Sigmoid colon (tissue), 7 donors: Measurements from ENCODE around the gene GCNT2. TPM values are rescaled to one million over a fixed set of nuclear protein-coding genes. Genes with fewer than 3 reads are reported as not detected.

Experiments
- DNase-seq: peaks from one replicate; pipeline ENCODE4 v3.0.0-alpha.2; 2019
- H3K27ac ChIP-seq, 4 donors: fragments of 200-600 bp; sonication (generic); one replicate each; pipeline ENCODE4 v1.5.1; 2016 to 2019; ENCODE audit warnings: mild to moderate bottlenecking in 1 of 4
- H3K27me3 ChIP-seq, 3 donors: fragments of 200-600 bp; sonication (generic); one replicate each; pipeline ENCODE4 v1.5.1; 2019; ENCODE audit warnings: mild to moderate bottlenecking in 1 of 3
- H3K36me3 ChIP-seq, 4 donors: fragments of 200-600 bp; sonication (generic); one replicate each; pipeline ENCODE4 v1.5.1; 2016 to 2019
- H3K4me1 ChIP-seq, 4 donors: fragments of 200-600 bp; sonication (generic); one replicate each; pipeline ENCODE4 v1.5.1; 2017 to 2019
- H3K4me3 ChIP-seq, 4 donors: fragments of 200-600 bp; sonication (generic); one replicate each; pipeline ENCODE4 v1.5.1; 2017 to 2019; ENCODE audit warnings: mild to moderate bottlenecking in 2 of 4, moderate library complexity in 1 of 4
- H3K9me3 ChIP-seq, 4 donors: fragments of 200-600 bp in 3 of 4; sonication (generic) in 3 of 4; one replicate each; pipeline versions ENCODE4 v1.5.1 to v1.6.1; 2013 to 2019
- EP300 ChIP-seq, 4 donors: sonication (generic); formaldehyde crosslinking; IDR thresholded peaks; one replicate each; pipeline ENCODE4 v1.6.1; 2017; ENCODE audit warnings: antibody characterized with exemption in 4 of 4
- POLR2A ChIP-seq, 2 donors: fragments of 450-650 bp; IDR thresholded peaks; one replicate each; pipeline ENCODE4 v1.6.1; 2016; ENCODE audit warnings: antibody characterized with exemption in 2 of 2, mild to moderate bottlenecking in 2 of 2, moderate library complexity in 2 of 2
- POLR2AphosphoS5 ChIP-seq, 4 donors: sonication (generic); formaldehyde crosslinking; IDR thresholded peaks; one replicate each; pipeline ENCODE4 v1.6.1; 2017; ENCODE audit warnings: antibody characterized with exemption in 4 of 4
- WGBS, 2 donors: extraction: QIAGEN DNeasy Blood & Tissue Kit; methylation state at CpG; one replicate each; pipeline ENCODE4 v1.1.7; 2013; 5-methylcytosine and 5-hydroxymethylcytosine counted together
- intact Hi-C: fragments of 100-400 bp; cut with DNase I; formaldehyde crosslinking; loops from one replicate; pipeline ENCODE4 v1.15.1; 2023
- polyA plus RNA-seq, 3 donors: library from polyadenylated mRNA; stranded (reverse); fragments of 200-250 nt; gene quantifications; one replicate each; pipeline ENCODE4 v1.2.3, GENCODE V29; 2013
- total RNA-seq, 4 donors: library from RNA; depleted of rRNA; stranded (reverse); fragments of >200 nt; gene quantifications; one replicate each; pipeline ENCODE4 v1.1.0, GENCODE V29; 2016
- TF ChIP-seq, protein P1 (sequence below), 4 experiments: fragments of 450-650 bp in 3 of 4; fragments of 200-600 bp in 1 of 4; IDR thresholded peaks; one replicate each; pipeline ENCODE4 v1.5.1; 2016 to 2019; ENCODE audit warnings: antibody characterized with exemption in 4 of 4, mild to moderate bottlenecking in 3 of 4, moderate library complexity in 2 of 4
- donor health status: healthy with polysubstance abuse.
- donor health status: Bipolar disorder and iron deficiency.
- donor health status: healthy.

The GCNT2 gene
- total and polyA plus RNA-seq, 7 donors = 2.4 to 26.9 (median 13.2) TPM

DNA sequence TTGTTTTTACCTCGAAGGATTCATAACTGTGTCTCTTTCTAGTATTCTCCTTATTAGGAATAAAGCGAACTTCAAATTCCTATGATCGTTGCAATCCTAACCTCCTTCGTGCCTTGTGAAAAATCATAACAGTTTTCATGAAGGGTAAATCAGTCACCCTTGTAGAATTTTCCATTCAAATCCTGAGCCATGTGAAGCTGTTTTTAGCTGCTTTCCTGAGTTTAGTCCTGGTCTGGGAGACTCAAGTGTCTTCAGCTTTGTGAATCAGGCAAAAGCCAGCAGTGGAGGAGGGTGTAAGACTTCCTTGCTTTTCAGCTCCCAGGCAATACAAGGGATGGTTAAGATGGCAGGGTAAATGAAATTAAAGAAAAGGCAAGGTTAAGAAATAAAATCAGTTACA, 24.3 kb downstream of the GCNT2 start:
- Histone ChIP-seq H3K9me3 (no peaks in the 10 kb centered on the region), H3K4me1 (peaks cover 0 to 15% (median 10%) of the 10 kb centered on the region in 4 donors), H3K4me3 (no peak overlapping the region), H3K27ac (peak overlapping the region; percentile 45 to 88 (median 66)), H3K36me3 (no peaks in the 10 kb centered on the region), H3K27me3 (no peaks in the 10 kb centered on the region)
- WGBS, 2 donors = 79 to 86% methylated on average over 4 of the region's 4 CpGs
- TF ChIP-seq POLR2A (IDR thresholded peaks at IDR 0.05) = no peak
- TF ChIP-seq, protein P1, sequence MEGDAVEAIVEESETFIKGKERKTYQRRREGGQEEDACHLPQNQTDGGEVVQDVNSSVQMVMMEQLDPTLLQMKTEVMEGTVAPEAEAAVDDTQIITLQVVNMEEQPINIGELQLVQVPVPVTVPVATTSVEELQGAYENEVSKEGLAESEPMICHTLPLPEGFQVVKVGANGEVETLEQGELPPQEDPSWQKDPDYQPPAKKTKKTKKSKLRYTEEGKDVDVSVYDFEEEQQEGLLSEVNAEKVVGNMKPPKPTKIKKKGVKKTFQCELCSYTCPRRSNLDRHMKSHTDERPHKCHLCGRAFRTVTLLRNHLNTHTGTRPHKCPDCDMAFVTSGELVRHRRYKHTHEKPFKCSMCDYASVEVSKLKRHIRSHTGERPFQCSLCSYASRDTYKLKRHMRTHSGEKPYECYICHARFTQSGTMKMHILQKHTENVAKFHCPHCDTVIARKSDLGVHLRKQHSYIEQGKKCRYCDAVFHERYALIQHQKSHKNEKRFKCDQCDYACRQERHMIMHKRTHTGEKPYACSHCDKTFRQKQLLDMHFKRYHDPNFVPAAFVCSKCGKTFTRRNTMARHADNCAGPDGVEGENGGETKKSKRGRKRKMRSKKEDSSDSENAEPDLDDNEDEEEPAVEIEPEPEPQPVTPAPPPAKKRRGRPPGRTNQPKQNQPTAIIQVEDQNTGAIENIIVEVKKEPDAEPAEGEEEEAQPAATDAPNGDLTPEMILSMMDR (IDR thresholded peaks at IDR 0.05) = no peak
- no peak for TF ChIP-seq EP300 (IDR thresholded peaks at IDR 0.05)
- no peak for TF ChIP-seq POLR2AphosphoS5 (IDR thresholded peaks at IDR 0.05)
- intact Hi-C loops = no loop called here
- DNase-seq = no peak

GRCh38 chr6:10547809-10548208, 26.7 kb downstream of the GCNT2 start:
- no peak overlapping the region for H3K4me3 ChIP-seq
- H3K9me3 ChIP-seq = no peaks in the 10 kb centered on the region
- no peaks in the 10 kb centered on the region for H3K36me3 ChIP-seq
- intact Hi-C loops = no loop called here
- TF ChIP-seq, protein P1 (IDR thresholded peaks at IDR 0.05) = no peak
- no peak for TF ChIP-seq POLR2AphosphoS5 (IDR thresholded peaks at IDR 0.05)
- TF ChIP-seq POLR2A (IDR thresholded peaks at IDR 0.05) = no peak
- no peak for TF ChIP-seq EP300 (IDR thresholded peaks at IDR 0.05)
- no peaks in the 10 kb centered on the region for H3K27me3 ChIP-seq
- peaks cover 0 to 26% (median 20%) of the 10 kb centered on the region in 4 donors for H3K4me1 ChIP-seq
- no peak for DNase-seq
- peak overlapping the region in 1 of 4 donors; percentile 88 for H3K27ac ChIP-seq

- Histone ChIP-seq H3K27ac (no peak overlapping the region), H3K9me3 (no peaks in the 10 kb centered on the region), H3K27me3 (no peaks in the 10 kb centered on the region), H3K4me1 (peaks cover 0 to 49% (median 39%) of the 10 kb centered on the region in 4 donors), H3K36me3 (no peaks in the 10 kb centered on the region), H3K4me3 (no peak overlapping the region)
- intact Hi-C loops = no loop called here
- TF ChIP-seq, protein P1 (IDR thresholded peaks at IDR 0.05) = no peak
- TF ChIP-seq POLR2AphosphoS5 (IDR thresholded peaks at IDR 0.05) = no peak
- DNase-seq = no peak
- 92 to 96% methylated on average over 1 of the region's 1 CpG for WGBS, 2 donors
Observed at GRCh38 chr6:10550764-10551163, 29.6 kb downstream of the GCNT2 start.

DNA sequence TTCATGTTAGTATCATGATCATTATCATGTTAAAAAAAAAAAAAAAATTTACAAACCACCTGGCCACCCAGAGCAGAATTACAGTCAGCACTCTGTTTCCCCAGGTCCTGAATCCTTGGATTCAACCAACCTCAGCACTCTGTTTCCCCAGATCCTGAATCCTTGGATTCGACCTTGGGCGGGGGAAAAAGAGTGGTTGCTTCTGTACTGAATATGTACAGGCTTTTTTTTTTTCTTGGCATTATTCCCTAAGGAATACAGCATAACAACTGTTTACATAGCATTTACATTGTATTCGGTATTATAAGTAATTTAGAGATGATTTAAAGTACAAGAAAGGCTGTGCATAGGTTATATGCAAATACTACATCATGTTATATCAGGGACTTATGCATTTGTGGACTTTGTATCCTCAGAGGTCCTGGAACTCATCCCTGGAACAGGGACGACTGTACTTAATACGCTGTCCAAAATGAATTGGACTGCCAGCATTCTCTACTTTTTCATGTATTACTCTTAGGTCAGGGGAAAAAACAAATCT, 31.2 kb downstream of the GCNT2 start:
- Histone ChIP-seq H3K36me3 (no peaks in the 10 kb centered on the region), H3K27me3 (no peaks in the 10 kb centered on the region), H3K27ac (peak overlapping the region; percentile 81 to 87 (median 85)), H3K4me3 (no peak overlapping the region), H3K4me1 (peaks cover 0 to 53% (median 36%) of the 10 kb centered on the region in 4 donors), H3K9me3 (no peaks in the 10 kb centered on the region)
- TF ChIP-seq EP300 (IDR thresholded peaks at IDR 0.05) (no peak), POLR2A (IDR thresholded peaks at IDR 0.05) (no peak), POLR2AphosphoS5 (IDR thresholded peaks at IDR 0.05) (no peak)
- TF ChIP-seq, protein P1 (IDR thresholded peaks at IDR 0.05) = no peak
- DNase-seq = no peak
- intact Hi-C loops = no loop called here
- WGBS, 2 donors = 16 to 64% methylated on average over 5 of the region's 5 CpGs

- DNase-seq = no peak
- intact Hi-C loops = no loop called here
- Histone ChIP-seq H3K9me3 (no peaks in the 10 kb centered on the region), H3K4me3 (no peak overlapping the region), H3K4me1 (peaks cover 0 to 49% (median 36%) of the 10 kb centered on the region in 4 donors), H3K36me3 (no peaks in the 10 kb centered on the region), H3K27ac (peak overlapping the region; percentile 81 to 87 (median 85)), H3K27me3 (no peaks in the 10 kb centered on the region)
- WGBS, 2 donors = 86 to 95% methylated on average over 1 of the region's 1 CpG
- TF ChIP-seq POLR2A (IDR thresholded peaks at IDR 0.05) = no peak
- TF ChIP-seq POLR2AphosphoS5 (IDR thresholded peaks at IDR 0.05) = peak in 2 of 4 donors; percentile 55 to 56
- TF ChIP-seq, protein P1 (IDR thresholded peaks at IDR 0.05) = no peak
Observed at GRCh38 chr6:10553871-10554270, 32.7 kb downstream of the GCNT2 start.
